H9 (cell line): ENCODE results near the gene NKIRAS1. TPM values are rescaled to one million over a fixed set of nuclear protein-coding genes. Genes with fewer than 3 reads are reported as not detected.

Experiments used
- DNase-seq: peaks from one replicate; pipeline ENCODE4 v3.0.0-alpha.2; 2017
- H2AFZ ChIP-seq: one replicate; pipeline ENCODE4 v1.6.1; 2013; ENCODE audit warnings: mild to moderate bottlenecking, low read length, control low read depth, moderate library complexity
- H2AK5ac ChIP-seq: 2 replicates; pipeline ENCODE4 v1.6.1; 2013; ENCODE audit warnings: low read length, control low read depth, mixed read lengths; ENCODE audit not compliant: insufficient read length
- H2BK120ac ChIP-seq: one replicate; pipeline ENCODE4 v1.6.1; 2013; ENCODE audit warnings: low read depth, mild to moderate bottlenecking, low read length, control low read depth, inconsistent platforms; ENCODE audit not compliant: poor library complexity, severe bottlenecking
- H2BK12ac ChIP-seq: 2 replicates; pipeline ENCODE4 v1.6.1; 2013; ENCODE audit warnings: low read length, control low read depth, mixed read lengths, low read depth; ENCODE audit not compliant: insufficient read length
- H2BK15ac ChIP-seq: 2 replicates; pipeline ENCODE4 v1.6.1; 2013; ENCODE audit warnings: low read depth, low read length, control low read depth
- H2BK20ac ChIP-seq: one replicate; pipeline ENCODE4 v1.6.1; 2013; ENCODE audit warnings: low read depth, mild to moderate bottlenecking, low read length, control low read depth, inconsistent platforms; ENCODE audit not compliant: poor library complexity, severe bottlenecking
- H2BK5ac ChIP-seq: 2 replicates; pipeline ENCODE4 v1.6.1; 2013; ENCODE audit warnings: low read length, control low read depth, mixed read lengths; ENCODE audit not compliant: insufficient read length
- H3K14ac ChIP-seq: 2 replicates; pipeline ENCODE4 v1.6.1; 2013; ENCODE audit warnings: low read length, control low read depth; ENCODE audit not compliant: insufficient read depth
- H3K18ac ChIP-seq: 2 replicates; pipeline ENCODE4 v1.6.1; 2013; ENCODE audit warnings: low read depth, mild to moderate bottlenecking, mixed read lengths, low read length, control low read depth; ENCODE audit not compliant: insufficient read length
- H3K23ac ChIP-seq: 2 replicates; pipeline ENCODE4 v1.6.1; 2013; ENCODE audit warnings: low read length, control low read depth, mixed read lengths, low read depth; ENCODE audit not compliant: insufficient read length
- H3K23me2 ChIP-seq: 2 replicates; pipeline ENCODE4 v1.6.1; 2013; ENCODE audit warnings: low read depth, mild to moderate bottlenecking, mixed read lengths, low read length, control low read depth; ENCODE audit not compliant: insufficient read length, poor library complexity, severe bottlenecking
- H3K27ac ChIP-seq: 2 replicates; pipeline ENCODE4 v1.5.1; 2013; ENCODE audit warnings: low read length, control low read depth, mixed read lengths, low read depth; ENCODE audit not compliant: insufficient read length
- H3K27me3 ChIP-seq: 2 replicates; pipeline ENCODE4 v1.6.1; 2013; ENCODE audit warnings: low read length, control low read depth, inconsistent platforms; ENCODE audit not compliant: insufficient read depth
- H3K4ac ChIP-seq: 2 replicates; pipeline ENCODE4 v1.6.1; 2013; ENCODE audit warnings: low read depth, mild to moderate bottlenecking, control low read depth, inconsistent platforms, low read length, moderate library complexity
- H3K4me1 ChIP-seq: 2 replicates; pipeline ENCODE4 v1.6.1; 2013; ENCODE audit warnings: low read length, control low read depth, inconsistent platforms; ENCODE audit not compliant: insufficient read depth
- H3K4me2 ChIP-seq: 2 replicates; pipeline ENCODE4 v1.6.1; 2013; ENCODE audit warnings: low read length, control low read depth, mixed read lengths; ENCODE audit not compliant: insufficient read length, insufficient read depth
- H3K56ac ChIP-seq: 2 replicates; pipeline ENCODE4 v1.6.1; 2013; ENCODE audit warnings: low read depth, mild to moderate bottlenecking, mixed read lengths, low read length, control low read depth; ENCODE audit not compliant: insufficient read length
- H3K79me1 ChIP-seq: 2 replicates; pipeline ENCODE4 v1.6.1; 2013; ENCODE audit warnings: low read depth, mild to moderate bottlenecking, moderate library complexity, low read length, control low read depth, inconsistent platforms; ENCODE audit not compliant: insufficient read depth, poor library complexity, severe bottlenecking
- H3K79me2 ChIP-seq: 2 replicates; pipeline ENCODE4 v1.6.1; 2013; ENCODE audit warnings: low read length, control low read depth, inconsistent platforms; ENCODE audit not compliant: insufficient read depth
- H3K9ac ChIP-seq: 2 replicates; pipeline ENCODE4 v1.6.1; 2013; ENCODE audit warnings: low read length, control low read depth, mixed read lengths; ENCODE audit not compliant: insufficient read length; ENCODE audit errors: extremely low read depth
- H3K9me3 ChIP-seq: one replicate; pipeline ENCODE4 v1.6.1; 2013; ENCODE audit warnings: low read depth, low read length, inconsistent platforms; ENCODE audit not compliant: control insufficient read depth
- H3T11ph ChIP-seq: one replicate; pipeline ENCODE4 v1.6.1; 2013; ENCODE audit warnings: mild to moderate bottlenecking, low read length, control low read depth, inconsistent platforms
- H4K20me1 ChIP-seq: one replicate; pipeline ENCODE4 v1.6.1; 2013; ENCODE audit not compliant: control insufficient read depth, insufficient read length, insufficient read depth
- H4K5ac ChIP-seq: 2 replicates; pipeline ENCODE4 v1.6.1; 2013; ENCODE audit warnings: low read depth, mild to moderate bottlenecking, mixed read lengths, low read length, control low read depth; ENCODE audit not compliant: insufficient read length
- H4K8ac ChIP-seq: replicated peaks from 2 replicates; pipeline ENCODE4 v1.6.1; 2013; ENCODE audit warnings: low read length, control low read depth, mixed read lengths, low read depth; ENCODE audit not compliant: insufficient read length
- H4K91ac ChIP-seq: 2 replicates; pipeline ENCODE4 v1.6.1; 2013; ENCODE audit warnings: low read depth, mild to moderate bottlenecking, moderate library complexity, mixed read lengths, low read length, control low read depth; ENCODE audit not compliant: insufficient read length
- H3K27ac Mint-ChIP-seq, 3 experiments: 2 replicates in 2 of 3; 3 replicates in 1 of 3; pipeline ENCODE4 v1.8.0; 2020 to 2021; ENCODE audit warnings: mixed read lengths in 3 of 3, mild to moderate bottlenecking in 1 of 3, moderate library complexity in 1 of 3
- H3K27me3 Mint-ChIP-seq: 2 replicates; pipeline ENCODE4 v1.8.0; 2021; ENCODE audit warnings: low read depth, mild to moderate bottlenecking, moderate library complexity, mixed read lengths
- H3K36me3 Mint-ChIP-seq, 3 experiments: 2 replicates in 2 of 3; 3 replicates in 1 of 3; pipeline ENCODE4 v1.8.0; 2020 to 2021; ENCODE audit warnings: low read depth in 3 of 3, mixed read lengths in 3 of 3; ENCODE audit not compliant: insufficient read depth in 1 of 3
- H3K4me1 Mint-ChIP-seq, 2 experiments: 2 replicates each; pipeline ENCODE4 v1.8.0; 2020; ENCODE audit warnings: mixed read lengths in 2 of 2
- H3K4me3 Mint-ChIP-seq, 2 experiments: 2 replicates in 1 of 2; 3 replicates in 1 of 2; pipeline ENCODE4 v1.8.0; 2020 to 2021; ENCODE audit warnings: mild to moderate bottlenecking in 2 of 2, mixed read lengths in 2 of 2, moderate library complexity in 1 of 2
- H3K9me3 Mint-ChIP-seq, 2 experiments: 2 replicates in 1 of 2; 3 replicates in 1 of 2; pipeline ENCODE4 v1.8.0; 2020; ENCODE audit warnings: mild to moderate bottlenecking in 2 of 2, mixed read lengths in 2 of 2, moderate library complexity in 1 of 2
- CTCF ChIP-seq: fragments of 200-600 bp; sonication (generic); conservative IDR thresholded peaks from 3 replicates; pipeline ENCODE4 v1.8.0; 2021; ENCODE audit warnings: antibody characterized with exemption, mild to moderate bottlenecking
- WGBS: extraction: QIAGEN DNeasy Blood & Tissue Kit; methylation state at CpG from one replicate; pipeline ENCODE4 v1.1.7; 2013; ENCODE audit warnings: missing lambda C conversion rate, low lambda C conversion rate, mixed read lengths; ENCODE audit not compliant: insufficient read length; ENCODE audit errors: extremely low coverage; 5-methylcytosine and 5-hydroxymethylcytosine counted together
- total RNA-seq: library from RNA; stranded (reverse); gene quantifications from 2 replicates; pipeline ENCODE4 v1.2.1, GENCODE V29; 2021

Gene NKIRAS1
- total RNA-seq, 1 experiment from 2014 or later = 6.1 TPM

- no peak overlapping the region; a peak in 1 of 7 replicates for H3K27ac Mint-ChIP-seq
- no peaks in the 10 kb centered on the region for H3K9me3 ChIP-seq
- TF ChIP-seq CTCF = no peak
- H3K79me2 ChIP-seq = peaks cover 5% of the 10 kb centered on the region; the same call in 1 of the 2 replicates
- H3K36me3 Mint-ChIP-seq = peaks cover 21 to 39% (median 37%) of the 10 kb centered on the region in 3 experiments
- H2BK120ac ChIP-seq = no peak overlapping the region
- no peak overlapping the region for H2BK5ac ChIP-seq
- peaks cover 19 to 23% of the 10 kb centered on the region in 2 experiments for H3K4me1 Mint-ChIP-seq
- DNase-seq = no peak
- WGBS = no CpG with 5 or more reads among the region's 4 CpGs
- H2BK15ac ChIP-seq = no peak overlapping the region
- H3K27me3 Mint-ChIP-seq = no peaks in the 10 kb centered on the region
- no peaks in the 10 kb centered on the region for H3K79me1 ChIP-seq
- H3K18ac ChIP-seq = no peak overlapping the region
- no peak overlapping the region for H3K27ac ChIP-seq
- H3K4me3 Mint-ChIP-seq = no peak overlapping the region
- H3K4ac ChIP-seq = no peak overlapping the region
- no peak overlapping the region for H3K4me2 ChIP-seq
- no peak overlapping the region for H3K56ac ChIP-seq
- no peak overlapping the region for H3K14ac ChIP-seq
- no peaks in the 10 kb centered on the region for H4K20me1 ChIP-seq
- no peak overlapping the region for H2AFZ ChIP-seq
- no peak overlapping the region for H2BK20ac ChIP-seq
- H2AK5ac ChIP-seq = no peak overlapping the region
- no peak overlapping the region for H3K23ac ChIP-seq
- H2BK12ac ChIP-seq = no peak overlapping the region
- H4K91ac ChIP-seq = no peak overlapping the region
- H3K9me3 Mint-ChIP-seq = peaks cover 14 to 28% of the 10 kb centered on the region in 2 experiments
- H4K8ac ChIP-seq = no peak overlapping the region
- no peaks in the 10 kb centered on the region for H3K27me3 ChIP-seq
- no peak overlapping the region for H3T11ph ChIP-seq
- peaks cover 2% of the 10 kb centered on the region; the same call in 1 of the 2 replicates for H3K4me1 ChIP-seq
- no peaks in the 10 kb centered on the region for H3K23me2 ChIP-seq
- H4K5ac ChIP-seq = no peak overlapping the region
- no peak overlapping the region for H3K9ac ChIP-seq
These were observed 41.6 kb downstream of the NKIRAS1 start for GRCh38 chr3:23875113-23875725.
